LoVo (cell line): ENCODE data around the gene MEIS3.
"Not testable (repeated sequence)": the region's sequence is repeated elsewhere in the genome, so short reads cannot be mapped to it uniquely, and the experiment has no call there.

Experiments used
- DNase-seq: peaks from one replicate; pipeline ENCODE4 v3.0.0-alpha.2; 2016; ENCODE audit warnings: low spot score

The MEIS3 gene

GRCh38 chr19:47415953-47416642, 3.2 kb downstream of the MEIS3 start:
- no peak for DNase-seq

DNA sequence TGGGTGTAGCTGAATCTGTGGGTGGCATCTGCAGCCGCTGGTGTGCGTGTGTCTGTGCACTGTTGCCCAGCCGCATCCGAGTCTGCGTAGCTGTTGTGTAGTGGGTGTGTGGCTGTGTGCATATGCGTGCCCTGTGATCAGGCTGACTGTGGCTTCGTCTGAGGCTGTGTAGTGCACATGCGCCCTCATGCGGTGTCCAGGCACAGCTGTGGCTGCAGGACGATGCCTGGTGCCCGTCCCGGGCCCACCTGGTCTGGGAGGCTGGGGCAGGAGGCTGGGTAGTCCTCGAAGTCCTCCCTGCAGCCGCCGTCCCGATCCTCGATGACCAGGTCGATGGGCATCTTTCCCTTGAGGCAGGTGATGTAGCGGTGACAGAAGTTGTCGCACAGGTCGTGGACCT, 4.9 kb downstream of the MEIS3 start:
- no peak for DNase-seq

- no peak for DNase-seq
These were observed 5.4 kb downstream of the MEIS3 start for GRCh38 chr19:47413941-47414340.

DNA sequence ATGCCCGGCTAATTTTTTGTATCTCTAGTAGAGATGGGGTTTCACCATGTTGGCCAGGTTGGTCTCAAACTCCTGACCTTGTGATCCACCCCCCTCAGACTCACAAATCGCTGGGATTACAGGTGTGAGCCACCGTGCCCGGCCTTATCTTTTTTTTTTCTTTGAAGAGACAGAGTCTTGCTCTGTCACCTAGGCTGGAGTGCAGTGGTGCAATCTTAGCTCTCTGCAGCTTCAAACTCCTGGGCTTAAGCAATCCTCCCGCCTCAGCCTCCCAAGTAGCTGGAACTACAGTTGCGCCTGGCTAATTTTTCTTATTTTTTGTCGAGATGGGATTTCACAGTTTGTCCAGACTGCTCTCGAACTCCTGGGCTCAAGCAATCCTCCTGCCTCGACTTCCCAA, 7.6 kb downstream of the MEIS3 start:
- DNase-seq: not testable (repeated sequence)

DNA sequence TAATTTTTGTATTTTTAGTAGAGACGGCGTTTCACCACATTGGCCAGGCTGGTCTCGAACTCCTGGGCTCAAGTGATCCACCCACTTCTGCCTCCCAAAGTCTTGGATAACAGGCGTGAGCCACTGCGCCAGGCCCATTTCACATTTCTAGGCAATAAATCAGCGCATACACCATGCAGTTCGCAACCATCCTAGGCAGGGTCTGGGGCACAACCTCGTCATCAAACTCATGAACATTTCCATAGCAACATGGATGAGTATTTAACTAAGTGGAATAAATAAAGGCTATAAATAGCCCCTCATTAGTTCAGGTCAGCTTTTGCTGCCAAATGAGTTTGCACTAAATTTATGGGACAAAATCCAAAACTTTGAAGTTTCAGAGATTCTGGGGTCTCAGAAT, 8.2 kb downstream of the MEIS3 start:
- no peak for DNase-seq

DNA sequence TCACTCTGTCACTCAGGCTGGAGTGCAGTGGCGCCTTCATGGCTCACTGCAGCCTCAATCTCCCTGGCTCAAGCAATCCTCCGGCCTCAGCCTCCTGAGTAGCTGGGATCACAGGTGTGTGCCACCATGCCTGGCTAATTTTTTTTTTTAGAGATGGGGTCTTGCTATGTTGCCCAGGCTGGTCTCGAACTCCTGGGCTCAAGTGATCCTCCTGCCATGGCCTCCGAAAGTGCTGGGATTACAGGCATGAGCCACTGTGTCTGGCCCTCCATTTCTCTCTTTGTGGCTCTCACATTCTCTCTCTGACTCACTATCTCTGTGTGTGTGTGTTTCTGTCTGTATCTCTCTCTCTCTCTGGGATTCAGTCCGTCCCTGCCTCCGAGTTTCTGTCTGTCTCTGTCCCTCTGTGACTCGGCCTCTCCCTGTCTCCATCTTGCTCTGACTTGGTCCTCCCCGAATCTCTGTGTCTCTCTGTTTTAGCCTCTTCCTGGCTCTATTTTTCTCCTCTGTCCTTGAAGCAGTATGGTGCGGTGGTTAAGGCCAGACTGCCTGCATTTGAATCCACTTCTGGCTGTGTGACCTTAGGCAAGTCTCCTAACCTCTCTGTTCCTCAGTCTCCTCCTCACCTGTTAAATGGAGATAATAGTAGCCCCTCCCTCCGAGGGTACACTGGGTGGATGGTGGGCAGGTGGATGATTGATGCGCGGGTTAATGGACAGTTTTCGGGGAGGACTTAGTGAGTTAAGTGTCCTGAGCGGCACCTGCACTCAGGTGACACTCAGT, 11.0 kb downstream of the MEIS3 start:
- DNase-seq: no peak

- DNase-seq: no peak
These were observed 11.9 kb downstream of the MEIS3 start for GRCh38 chr19:47407417-47407774.

GRCh38 chr19:47406711-47407416, 12.5 kb downstream of the MEIS3 start:
- no peak for DNase-seq

DNA sequence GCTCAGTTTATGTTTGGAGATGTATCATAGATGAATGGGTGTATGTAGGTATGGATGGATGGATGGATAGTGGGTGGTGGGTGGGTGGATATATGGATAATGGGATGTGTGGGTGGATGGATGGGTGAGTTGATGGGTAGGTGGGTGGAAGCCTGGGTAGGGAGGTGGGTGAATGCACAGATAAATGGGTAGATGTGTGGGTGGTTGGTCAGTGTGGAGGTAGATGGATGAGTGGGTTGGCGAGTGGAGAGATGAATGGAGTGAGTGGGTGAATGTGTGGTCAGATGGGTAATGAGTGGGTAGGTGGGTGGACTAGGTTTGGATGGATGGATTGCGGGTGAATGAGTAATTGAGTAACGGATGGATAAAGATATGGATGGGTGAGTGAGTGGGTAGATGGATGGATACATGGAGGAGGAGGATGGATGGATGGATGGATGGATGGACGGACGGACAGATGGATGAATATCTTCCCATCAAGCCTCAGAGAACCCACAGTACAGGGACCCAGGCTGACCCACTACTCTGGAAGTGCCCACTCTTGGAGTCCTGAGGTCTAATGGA, 13.4 kb downstream of the MEIS3 start:
- DNase-seq: no peak

DNA sequence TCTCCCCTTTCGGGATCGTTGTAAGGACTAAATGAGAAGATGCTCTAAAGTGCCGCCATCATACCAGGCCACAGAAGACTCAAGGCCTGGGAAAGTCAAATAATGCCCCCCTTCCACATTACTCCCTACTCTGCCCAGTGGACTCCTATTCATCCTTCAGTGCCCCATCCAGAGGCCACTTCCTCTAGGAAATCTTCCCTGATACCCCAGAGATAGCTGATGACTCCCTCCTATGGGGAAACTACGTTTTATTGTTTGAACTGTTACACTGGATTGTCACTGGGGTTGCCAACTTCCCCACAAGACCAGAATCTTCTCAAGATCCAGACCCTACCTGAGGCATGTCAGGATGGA, 14.2 kb downstream of the MEIS3 start:
- no peak for DNase-seq

GRCh38 chr19:47404334-47405196, 14.8 kb downstream of the MEIS3 start:
- DNase-seq: no peak

DNA sequence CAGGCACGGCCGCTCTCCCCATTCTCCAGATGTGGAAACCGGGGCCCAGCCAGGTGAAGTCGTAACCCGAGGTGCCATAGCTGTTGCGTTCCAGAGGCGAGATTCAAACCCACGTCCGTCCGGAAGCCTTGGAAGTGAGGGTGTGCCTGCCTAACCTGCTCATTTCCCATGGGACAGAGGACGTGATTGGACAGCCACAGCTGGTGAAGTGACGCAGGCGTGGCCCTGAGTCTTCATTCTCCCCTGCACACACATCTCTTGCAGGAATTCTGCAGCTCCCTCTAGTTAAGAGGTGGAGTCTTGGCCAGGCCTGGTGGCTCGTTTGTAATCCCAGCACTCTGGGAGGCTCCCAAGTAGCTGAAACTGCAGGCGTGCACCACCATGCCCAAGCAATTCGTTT, 16.8 kb downstream of the MEIS3 start:
- DNase-seq: no peak

DNA sequence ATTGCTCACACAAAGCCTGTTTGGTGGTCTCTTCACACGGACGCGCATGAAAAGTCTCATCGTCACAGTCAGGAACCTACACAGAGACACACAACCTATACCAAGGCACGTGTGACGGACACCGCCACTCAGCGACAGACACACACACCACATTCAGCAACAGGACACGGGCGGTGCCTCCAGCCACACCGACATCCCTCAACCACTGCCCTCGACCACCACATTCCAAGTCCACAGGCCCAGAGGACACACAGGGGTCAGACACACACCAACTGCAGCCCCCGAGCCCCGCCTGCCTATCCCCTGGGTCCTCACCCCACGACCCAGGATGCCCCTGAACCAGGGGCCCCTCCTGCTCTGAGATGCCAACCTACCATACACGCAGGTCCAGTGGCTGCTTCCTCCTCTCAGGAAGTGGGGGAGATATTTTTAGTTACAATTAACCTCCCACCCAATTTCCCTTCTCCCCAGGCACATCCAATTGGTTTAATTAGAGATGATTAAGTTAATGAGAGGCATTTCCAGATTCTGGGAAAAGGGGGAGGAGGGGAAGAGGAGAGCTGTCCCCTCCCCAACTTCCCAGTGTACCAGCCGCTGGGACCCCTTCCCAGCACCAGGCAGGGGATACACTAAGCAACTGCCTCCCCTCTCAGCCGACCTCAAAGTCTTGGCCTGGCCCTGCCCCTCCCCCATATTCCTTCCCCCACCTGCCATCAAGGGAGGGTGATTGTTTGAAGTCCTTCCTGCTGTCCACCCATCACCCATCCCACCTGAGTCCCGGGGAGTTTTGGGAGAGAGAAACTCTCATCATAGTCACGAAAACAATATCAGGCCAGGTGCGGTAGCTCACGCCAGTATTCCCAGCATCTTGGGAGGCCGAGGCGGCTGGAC, 20.4 kb downstream of the MEIS3 start:
- no peak for DNase-seq

DNA sequence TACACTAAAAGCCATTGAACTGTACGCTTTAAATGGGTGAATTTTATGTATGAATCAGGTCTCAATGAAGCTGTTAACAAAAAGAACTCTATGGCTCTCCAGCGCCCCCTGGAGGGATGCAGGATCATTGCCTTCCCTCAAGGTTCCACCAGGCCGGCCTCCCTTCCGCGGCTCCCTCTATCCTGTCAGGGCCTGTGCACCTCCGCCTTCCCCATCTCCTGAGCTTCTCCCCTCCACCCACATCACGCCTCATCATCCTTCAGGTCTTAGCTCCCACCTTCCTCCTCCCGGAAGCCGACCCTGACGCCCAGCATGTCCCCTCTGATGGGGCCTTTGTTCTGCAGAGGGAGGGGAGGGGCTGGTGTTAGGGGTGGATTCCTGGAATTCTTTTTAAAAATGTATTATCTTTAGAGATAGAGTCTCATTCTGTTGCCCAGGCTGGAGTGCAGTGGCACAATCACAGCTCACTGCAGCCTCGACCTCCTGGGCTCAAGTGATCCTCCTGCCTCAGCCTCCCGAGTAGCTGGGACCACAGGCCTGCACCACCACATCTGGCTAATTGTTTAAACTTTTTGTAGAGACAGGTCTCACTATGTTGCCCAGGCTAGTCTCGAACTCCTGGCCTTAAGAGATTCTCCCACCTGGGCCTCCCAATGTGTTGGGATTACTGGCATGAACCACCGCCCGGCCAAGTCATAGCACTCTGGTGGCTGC, 27.7 kb downstream of the MEIS3 start:
- DNase-seq: peak; percentile 67

GRCh38 chr19:47390533-47391488, 28.5 kb downstream of the MEIS3 start:
- DNase-seq: no peak

DNA sequence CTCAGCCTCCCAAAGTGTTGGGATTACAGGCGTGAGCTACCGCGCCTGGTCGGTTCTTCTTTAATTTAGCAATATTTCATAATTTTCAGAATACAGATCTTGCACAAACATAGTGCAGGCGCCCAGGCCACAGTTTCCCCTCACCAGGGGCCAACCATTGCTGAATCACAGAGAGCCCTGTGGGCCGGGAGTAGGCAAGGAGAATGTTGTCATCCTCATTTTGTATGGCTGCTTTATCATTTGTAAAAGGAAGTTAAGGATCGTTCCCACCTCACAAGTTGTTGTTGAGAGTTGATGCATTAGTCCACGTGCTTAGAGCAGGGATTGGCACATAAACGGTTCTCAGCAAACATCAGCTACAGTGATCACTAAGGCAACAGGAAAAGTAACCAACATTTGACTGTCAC, 30.2 kb downstream of the MEIS3 start:
- no peak for DNase-seq

- not testable (repeated sequence) for DNase-seq
These were observed 30.6 kb downstream of the MEIS3 start for GRCh38 chr19:47388721-47389120.

DNA sequence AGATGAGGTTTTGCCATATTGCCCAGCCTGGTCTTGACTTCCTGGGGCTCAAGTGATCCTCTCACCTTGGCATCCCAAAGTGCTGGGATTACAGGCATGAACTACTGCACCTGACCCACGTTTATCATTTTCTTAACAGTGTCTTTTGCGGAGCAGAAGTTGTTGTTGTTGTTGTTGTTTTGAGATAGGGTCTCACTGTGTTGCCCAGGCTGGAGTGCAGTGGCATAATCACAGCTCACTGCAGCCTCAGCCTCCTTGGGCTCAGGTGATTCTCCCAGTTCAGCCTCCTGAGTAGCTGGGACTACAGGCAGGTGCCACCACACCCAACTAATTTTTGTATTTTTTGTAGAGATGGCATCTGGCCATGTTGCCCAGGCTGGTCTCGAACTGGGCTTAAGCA, 31.7 kb downstream of the MEIS3 start:
- not testable (repeated sequence) for DNase-seq

- DNase-seq: not testable (repeated sequence)
These were observed 32.7 kb downstream of the MEIS3 start for GRCh38 chr19:47386582-47386981.
